OCI-M2 (cell line): Measurements from ENCODE around the gene TMEM131L.
"Not testable (repeated sequence)": the region's sequence is repeated elsewhere in the genome, so short reads cannot be mapped to it uniquely, and the experiment has no call there.

ENCODE experiments used
- DNase-seq: peaks from one replicate; lab custom pipeline; 2025; ENCODE audit not compliant: unreplicated experiment; lab: John Stamatoyannopoulos, UW

TMEM131L gene

GRCh38 chr4:153538487-153539357 lies 72.6 kb downstream of the TMEM131L start:
- no peak for DNase-seq

- no peak for DNase-seq
Measured at GRCh38 chr4:153539422-153539821, 73.3 kb downstream of the TMEM131L start.

GRCh38 chr4:153541456-153542096 lies 75.4 kb downstream of the TMEM131L start:
- DNase-seq = no peak

GRCh38 chr4:153542131-153542530 lies 76.0 kb downstream of the TMEM131L start:
- no peak for DNase-seq

GRCh38 chr4:153542834-153543233 lies 76.7 kb downstream of the TMEM131L start:
- no peak for DNase-seq

- DNase-seq = no peak
Measured at GRCh38 chr4:153543351-153543750, 77.2 kb downstream of the TMEM131L start.

GRCh38 chr4:153545822-153546221 lies 79.7 kb downstream of the TMEM131L start:
- no peak for DNase-seq

GRCh38 chr4:153546280-153546679 lies 80.1 kb downstream of the TMEM131L start:
- no peak for DNase-seq

GRCh38 chr4:153547520-153547919 lies 81.4 kb downstream of the TMEM131L start:
- no peak for DNase-seq

- DNase-seq = not testable (repeated sequence)
Measured at GRCh38 chr4:153548907-153549306, 82.7 kb downstream of the TMEM131L start.

- DNase-seq = no peak
Measured at GRCh38 chr4:153549405-153549804, 83.2 kb downstream of the TMEM131L start.

GRCh38 chr4:153553155-153553818 lies 87.1 kb downstream of the TMEM131L start:
- no peak for DNase-seq

GRCh38 chr4:153553819-153554170 lies 87.6 kb downstream of the TMEM131L start:
- DNase-seq = no peak

GRCh38 chr4:153555730-153556434 lies 89.7 kb downstream of the TMEM131L start:
- DNase-seq = no peak

GRCh38 chr4:153556435-153556815 lies 90.3 kb downstream of the TMEM131L start:
- DNase-seq = no peak

GRCh38 chr4:153560908-153561307 lies 94.7 kb downstream of the TMEM131L start:
- DNase-seq = no peak

- DNase-seq = no peak
Measured at GRCh38 chr4:153564630-153565525, 98.7 kb downstream of the TMEM131L start.

GRCh38 chr4:153566631-153567150 lies 100.5 kb downstream of the TMEM131L start:
- DNase-seq = no peak

- DNase-seq = not testable (repeated sequence)
Measured at GRCh38 chr4:153567660-153568059, 101.5 kb downstream of the TMEM131L start.
